GM21526 (cell line): ENCODE data around the gene ACSL5.
"Not testable (repeated sequence)": the region's sequence is repeated elsewhere in the genome, so short reads cannot be mapped to it uniquely, and the experiment has no call there.

ENCODE experiments used
- ATAC-seq: cut with Tn5 transposase; IDR thresholded peaks from one replicate; pipeline ENCODE4 v1.9.1; 2021; ENCODE audit warnings: moderate library complexity; ENCODE audit not compliant: unreplicated experiment, low FRiP score

Gene ACSL5

GRCh38 chr10:112404617-112405016, 30.7 kb downstream of the ACSL5 start:
- ATAC-seq, result no peak

DNA sequence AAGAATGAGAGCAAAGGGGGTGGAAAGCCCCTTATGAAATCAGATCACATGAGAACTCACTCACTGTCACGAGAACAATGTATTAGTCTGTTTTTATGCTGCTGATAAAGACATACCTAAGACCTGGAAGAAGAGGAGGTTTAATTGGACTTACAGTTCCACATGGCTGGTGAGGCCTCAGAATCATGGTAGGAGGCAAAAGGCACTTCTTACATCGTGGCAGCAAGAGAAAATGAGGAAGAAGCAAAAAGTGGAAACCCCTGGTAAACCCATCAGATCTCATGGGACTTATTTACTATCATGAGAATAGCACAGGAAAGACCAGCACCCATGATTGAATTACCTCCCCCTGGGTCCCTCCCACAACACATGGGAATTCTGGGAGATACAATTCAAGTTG, 32.9 kb downstream of the ACSL5 start:
- not testable (repeated sequence) for ATAC-seq

GRCh38 chr10:112407696-112408095, 33.8 kb downstream of the ACSL5 start:
- no peak for ATAC-seq

DNA sequence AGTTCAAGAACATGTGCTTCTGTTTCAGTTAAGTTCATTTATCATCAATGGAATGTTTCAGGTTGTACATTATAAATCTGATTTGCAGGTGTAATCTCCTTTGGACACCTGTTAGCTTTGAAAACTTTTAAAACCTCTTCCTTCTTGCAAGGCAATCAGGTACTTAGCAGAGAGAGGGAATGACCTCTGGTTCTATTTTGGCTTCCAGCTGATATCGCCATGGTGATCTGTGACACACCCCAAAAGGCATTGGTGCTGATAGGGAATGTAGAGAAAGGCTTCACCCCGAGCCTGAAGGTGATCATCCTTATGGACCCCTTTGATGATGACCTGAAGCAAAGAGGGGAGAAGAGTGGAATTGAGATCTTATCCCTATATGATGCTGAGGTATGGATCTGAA, 35.4 kb downstream of the ACSL5 start:
- ATAC-seq, result no peak

DNA sequence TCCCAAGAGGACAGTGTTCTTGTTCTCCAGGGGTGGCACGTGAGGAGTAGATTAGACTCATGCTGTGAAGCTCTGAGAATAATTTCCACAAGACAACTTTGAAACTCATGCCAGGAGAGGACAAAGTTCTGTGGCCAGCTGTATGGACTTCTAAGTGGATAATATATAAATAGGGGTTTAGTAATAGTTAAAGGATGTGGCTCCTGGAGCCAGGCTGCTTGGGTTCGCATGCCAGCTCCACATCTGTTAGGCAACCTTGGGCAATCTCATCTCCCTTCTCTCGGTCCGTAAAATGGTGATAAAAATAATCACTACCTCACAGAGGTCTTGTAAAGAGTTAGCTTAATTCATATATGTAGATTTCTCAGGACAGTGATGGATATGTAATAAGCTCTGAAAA, 35.8 kb downstream of the ACSL5 start:
- no peak for ATAC-seq

- no peak for ATAC-seq
These were observed 38.8 kb downstream of the ACSL5 start for GRCh38 chr10:112412696-112413095.

DNA sequence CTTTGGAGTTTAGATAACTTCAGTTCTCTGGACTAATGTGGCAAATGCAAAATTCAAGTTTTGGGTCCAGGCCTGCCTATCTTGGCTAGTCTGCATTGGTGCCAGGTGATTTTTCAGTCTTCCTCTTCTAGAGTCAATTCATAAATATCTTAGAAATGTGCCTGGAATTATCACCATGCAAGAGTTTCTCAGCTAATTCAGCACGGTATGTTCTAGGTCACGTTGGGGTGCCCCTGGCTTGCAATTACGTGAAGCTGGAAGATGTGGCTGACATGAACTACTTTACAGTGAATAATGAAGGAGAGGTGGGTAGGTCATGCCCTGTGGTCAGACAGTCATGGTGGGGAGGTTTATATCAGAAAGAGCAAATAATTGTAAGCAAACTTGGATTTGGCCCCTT, 47.8 kb downstream of the ACSL5 start:
- ATAC-seq, result no peak

- no peak for ATAC-seq
These were observed 50.7 kb downstream of the ACSL5 start for GRCh38 chr10:112424651-112425050.

DNA sequence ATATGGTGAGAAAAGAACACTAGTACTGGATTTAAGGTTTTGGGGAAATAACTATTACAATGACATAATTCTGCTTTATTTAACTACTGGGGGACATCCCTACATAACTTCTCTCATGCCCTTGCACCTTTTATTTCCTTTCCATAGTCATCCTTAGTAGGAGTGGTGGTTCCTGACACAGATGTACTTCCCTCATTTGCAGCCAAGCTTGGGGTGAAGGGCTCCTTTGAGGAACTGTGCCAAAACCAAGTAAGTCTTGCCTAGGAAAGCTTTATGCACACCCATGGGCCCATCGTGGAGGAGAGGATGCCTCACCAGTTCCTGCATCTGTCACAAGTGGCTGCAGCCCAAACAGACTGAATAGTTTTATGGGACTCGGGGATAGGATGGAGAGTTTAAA, 52.2 kb downstream of the ACSL5 start:
- no peak for ATAC-seq

DNA sequence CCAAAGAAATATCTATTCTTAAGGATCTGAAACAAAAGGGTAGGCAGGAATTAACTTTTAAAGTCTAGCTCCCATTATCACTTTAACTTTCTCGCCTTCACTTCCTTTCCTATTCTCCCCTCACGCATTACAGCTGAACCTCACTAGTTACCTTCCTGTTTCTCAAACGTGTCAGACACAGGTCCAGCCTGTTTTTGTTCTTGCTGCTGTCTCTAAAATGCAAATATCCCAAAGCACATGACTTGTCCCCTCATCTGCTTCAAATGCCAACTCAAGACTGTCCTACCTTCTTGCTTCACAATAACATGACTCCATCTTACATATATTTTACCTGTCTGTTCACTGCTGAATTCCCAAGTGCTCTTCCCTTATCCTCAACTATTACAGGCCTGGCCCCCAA, 55.2 kb downstream of the ACSL5 start:
- no peak for ATAC-seq

- no peak for ATAC-seq
These were observed 55.8 kb downstream of the ACSL5 start for GRCh38 chr10:112429654-112430230.

- no peak for ATAC-seq
These were observed 59.2 kb downstream of the ACSL5 start for GRCh38 chr10:112433136-112433535.

- no peak for ATAC-seq
These were observed 61.2 kb downstream of the ACSL5 start for GRCh38 chr10:112434988-112435619.

DNA sequence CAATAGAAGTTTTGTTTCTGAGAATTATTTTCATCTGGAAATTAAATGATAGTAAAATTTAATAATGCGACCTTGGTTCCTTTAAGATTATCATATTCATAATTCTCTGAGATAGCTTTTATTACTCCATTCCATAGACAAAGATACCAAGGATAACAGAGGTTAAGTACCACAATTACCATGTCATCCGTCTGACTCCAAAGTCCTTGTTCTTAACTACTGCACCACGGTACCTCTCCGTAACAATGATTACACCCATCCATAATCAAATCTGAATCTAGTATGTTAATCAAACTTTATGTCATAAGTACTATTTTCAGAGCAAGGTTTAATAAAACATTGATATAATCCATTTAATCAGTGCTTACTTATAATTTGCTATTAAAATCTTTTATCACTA, 64.4 kb downstream of the ACSL5 start:
- no peak for ATAC-seq

- no peak for ATAC-seq
These were observed 67.6 kb downstream of the ACSL5 start for GRCh38 chr10:112441520-112441919.

GRCh38 chr10:112442063-112442462, 68.1 kb downstream of the ACSL5 start:
- no peak for ATAC-seq

DNA sequence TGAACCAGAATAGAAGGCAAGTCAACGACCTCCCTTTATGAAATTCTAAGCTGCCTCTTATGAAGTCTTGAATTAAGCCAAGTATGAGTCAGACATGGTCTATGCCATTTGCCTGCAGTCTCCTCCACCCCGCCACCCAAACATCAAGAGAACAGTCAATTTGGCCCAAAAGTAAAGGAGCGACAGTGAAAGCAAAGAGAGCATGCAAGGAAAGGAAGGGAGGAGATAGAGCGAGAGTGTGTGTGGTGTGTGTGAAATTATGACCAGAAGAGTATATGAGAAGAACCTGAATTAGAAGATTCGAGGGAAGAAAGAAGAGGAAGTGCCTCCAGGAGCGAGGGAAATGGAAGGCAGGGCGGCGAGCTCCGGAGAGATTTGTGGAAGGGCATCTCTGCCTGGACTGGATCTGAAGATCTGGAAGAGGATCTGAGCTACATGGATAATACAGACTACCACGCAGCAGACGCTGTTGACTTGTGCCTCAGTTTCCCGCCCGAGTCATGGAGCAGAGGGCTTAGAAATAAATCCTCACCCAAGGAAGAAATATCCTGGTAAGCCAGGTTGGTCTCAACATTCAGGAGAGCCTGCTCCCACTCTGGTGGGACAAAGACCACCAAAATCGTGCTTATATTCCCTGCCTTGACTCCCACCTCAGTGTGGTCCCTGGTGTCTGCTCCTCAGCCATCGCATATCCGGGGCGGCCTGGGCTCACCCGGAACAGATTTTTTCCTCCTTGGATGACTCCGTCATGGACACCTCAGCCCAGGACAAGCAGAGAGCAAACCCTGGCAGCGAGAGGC, 72.3 kb downstream of the ACSL5 start:
- ATAC-seq, result no peak

DNA sequence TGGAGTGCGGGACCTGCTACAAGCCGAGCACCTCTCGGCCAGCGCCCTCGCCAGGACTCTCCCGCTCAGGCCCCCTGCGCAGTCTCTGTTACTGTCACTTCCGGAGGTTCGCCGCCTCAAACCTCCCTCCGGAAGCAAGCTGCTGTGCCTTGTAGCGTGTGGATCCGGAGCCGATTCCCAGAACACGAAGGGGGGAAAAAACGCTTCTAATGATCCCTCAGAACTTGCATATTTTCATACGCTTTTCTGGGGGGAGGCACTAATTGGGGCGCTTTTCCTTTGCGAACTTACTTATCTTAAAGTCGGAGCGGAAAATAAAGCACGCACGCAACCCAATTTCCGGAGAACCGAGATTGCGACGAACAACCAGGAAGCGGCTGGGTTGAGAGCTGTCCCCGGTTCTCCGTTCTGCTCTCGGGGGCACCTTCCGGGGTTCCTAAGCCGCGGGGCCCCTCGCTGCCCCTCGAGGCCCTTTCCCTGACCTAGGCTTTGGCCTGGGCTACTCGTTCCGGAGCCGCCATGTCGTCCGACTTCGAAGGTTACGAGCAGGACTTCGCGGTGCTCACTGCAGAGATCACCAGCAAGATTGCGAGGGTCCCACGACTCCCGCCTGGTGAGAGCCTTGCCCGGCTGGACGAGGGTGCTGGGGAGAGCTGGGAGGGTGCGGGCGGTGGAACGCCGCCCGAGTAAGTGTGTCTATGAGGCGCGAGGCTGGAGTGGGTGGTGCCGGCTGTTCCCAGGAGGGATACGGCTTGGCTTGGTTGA, 73.1 kb downstream of the ACSL5 start, which contains the start of the genes VTI1A and ZDHHC6:
Gene VTI1A, plus strand, starts transcription at position 361 of the 765 bp plus-strand sequence. Its CDS starts 159 bp downstream, at position 520.
Gene ZDHHC6, minus strand, starts transcription at position 60 of the 765 bp plus-strand sequence. CDS start 1,478 bp downstream, outside the sequence.
- ATAC-seq, result peak; percentile 95

- ATAC-seq, result no peak
These were observed 73.7 kb downstream of the ACSL5 start for GRCh38 chr10:112447620-112447928.

DNA sequence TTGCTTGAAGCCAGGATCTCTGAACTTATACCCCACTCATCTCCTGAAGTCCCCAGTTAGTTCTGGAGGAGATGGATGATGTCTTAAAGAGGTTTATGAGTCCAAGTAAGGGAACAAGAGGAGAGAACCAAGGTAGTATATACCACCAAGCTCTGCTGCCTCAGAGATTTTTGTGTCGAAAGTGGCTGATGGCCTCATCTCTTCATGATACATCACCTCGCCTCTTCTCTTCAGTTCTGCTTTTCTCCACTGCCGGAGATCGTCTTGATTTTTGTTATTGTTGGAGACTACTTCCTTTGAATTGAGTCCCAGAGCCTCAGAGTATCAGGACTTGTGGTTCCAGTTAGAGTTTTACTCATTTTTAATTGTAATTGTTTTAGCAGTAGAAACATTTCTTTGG, 75.0 kb downstream of the ACSL5 start:
- no peak for ATAC-seq
